GM19025 (cell line): ENCODE data around the gene EEIG1.
A peak's percentile ranks its signal among the peaks of the same experiment; 100 is the strongest.

Experiments used
- ATAC-seq: cut with Tn5 transposase; IDR thresholded peaks from one replicate; pipeline ENCODE4 v1.9.1; 2021; ENCODE audit warnings: mild to moderate bottlenecking, low read depth, moderate library complexity; ENCODE audit not compliant: unreplicated experiment

The EEIG1 gene

GRCh38 chr9:127975376-127976315 lies 5.1 kb downstream of the EEIG1 start:
- ATAC-seq: no peak

DNA sequence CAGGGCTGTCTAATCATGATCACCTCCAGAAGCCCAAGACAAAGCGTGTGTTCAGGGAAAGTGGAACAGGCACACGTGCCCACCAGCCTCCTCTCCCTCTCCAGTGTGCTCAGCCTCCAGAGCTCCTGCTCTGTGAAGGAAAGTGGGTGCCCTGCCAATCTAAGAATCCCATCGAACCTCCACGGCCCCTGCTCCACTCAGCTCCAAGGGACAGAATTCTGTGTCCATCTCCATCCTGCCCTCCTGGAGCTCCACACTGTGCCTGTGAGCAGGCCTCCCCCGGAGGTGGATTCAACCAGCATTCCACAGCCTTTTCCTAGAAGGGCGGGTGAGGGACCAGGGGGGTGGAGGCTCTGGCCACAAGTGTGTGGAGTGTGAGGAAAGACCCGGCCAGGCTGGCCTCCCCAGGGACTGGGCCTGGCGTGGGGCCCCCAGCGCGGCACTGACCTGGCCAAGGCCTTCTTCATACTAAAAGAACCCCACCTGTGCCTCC lies 6.0 kb downstream of the EEIG1 start:
- ATAC-seq: no peak

DNA sequence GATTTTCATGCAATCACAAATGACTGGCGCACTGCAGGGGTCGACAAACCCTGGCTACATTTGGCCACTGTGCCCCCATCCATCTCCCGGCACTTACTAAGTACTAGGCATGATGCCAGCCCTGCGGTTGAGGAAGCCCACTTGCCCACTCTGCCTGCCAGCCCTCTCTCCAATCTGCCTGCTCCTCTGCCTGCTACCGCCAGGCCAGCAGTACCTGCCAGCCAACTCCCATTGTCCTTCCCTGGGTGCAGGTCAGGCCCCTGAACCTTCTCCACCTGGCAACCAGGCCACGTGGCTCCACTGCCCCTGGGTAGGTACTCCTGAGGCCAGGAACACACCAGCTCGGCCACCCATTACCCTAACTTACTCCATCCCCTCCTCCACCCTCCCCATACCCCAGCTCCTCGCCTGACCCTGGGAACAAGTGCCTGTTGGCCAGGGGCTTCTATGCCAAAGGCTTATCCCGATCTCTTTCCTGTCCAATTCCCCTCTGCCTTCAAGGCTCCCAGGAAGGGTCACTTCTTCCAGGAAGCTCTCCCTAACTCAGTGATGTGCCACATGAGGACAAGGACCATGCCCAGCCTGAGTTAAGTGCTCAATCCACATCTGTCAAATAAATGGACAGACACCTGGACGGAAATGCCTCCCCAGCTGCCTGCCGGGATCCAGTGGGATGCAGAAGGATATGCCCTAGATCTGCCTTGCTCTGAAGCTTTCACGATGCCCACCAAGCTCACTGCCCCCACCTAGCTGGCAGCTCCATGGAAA lies 6.6 kb downstream of the EEIG1 start:
- no peak for ATAC-seq

DNA sequence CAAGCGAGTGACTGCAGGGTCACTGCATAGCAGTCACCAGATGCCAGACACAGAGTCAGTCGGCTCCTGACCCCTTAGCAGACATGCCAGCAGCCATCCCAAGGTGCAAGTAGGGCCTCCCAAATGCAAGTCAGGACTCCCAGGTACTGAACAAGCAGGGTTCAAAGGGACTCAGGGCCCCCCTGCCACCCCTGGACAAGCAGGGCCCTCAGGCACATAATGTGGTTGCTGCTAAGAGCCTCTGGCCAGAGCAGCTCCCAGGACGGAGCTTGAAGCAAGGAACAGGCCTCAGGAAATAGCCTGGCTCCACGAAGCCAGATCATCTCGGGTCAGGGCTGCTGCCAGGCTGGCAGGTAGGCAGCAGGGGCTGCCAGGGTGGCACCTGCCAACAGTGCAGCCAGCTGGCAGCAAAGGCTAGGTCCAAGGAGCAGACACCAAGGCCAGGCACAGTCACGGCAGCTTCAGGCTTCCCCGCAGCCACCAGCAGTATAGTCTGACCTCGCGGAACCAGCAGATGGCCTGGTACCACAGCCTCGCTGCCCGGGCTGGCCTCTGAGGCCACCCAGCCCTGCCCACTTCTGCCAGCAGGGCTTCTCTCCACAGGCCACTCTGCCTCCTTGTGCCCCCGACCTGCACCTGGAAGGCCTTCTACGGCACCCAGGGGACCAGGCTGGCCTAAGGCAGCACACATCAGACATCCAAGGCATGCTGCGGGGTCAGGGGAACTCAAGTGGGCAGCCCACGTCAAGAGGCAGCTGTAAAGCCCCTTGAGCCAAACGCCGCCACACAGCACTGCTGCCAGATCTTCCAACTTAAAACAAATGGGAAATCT lies 7.4 kb downstream of the EEIG1 start:
- no peak for ATAC-seq

DNA sequence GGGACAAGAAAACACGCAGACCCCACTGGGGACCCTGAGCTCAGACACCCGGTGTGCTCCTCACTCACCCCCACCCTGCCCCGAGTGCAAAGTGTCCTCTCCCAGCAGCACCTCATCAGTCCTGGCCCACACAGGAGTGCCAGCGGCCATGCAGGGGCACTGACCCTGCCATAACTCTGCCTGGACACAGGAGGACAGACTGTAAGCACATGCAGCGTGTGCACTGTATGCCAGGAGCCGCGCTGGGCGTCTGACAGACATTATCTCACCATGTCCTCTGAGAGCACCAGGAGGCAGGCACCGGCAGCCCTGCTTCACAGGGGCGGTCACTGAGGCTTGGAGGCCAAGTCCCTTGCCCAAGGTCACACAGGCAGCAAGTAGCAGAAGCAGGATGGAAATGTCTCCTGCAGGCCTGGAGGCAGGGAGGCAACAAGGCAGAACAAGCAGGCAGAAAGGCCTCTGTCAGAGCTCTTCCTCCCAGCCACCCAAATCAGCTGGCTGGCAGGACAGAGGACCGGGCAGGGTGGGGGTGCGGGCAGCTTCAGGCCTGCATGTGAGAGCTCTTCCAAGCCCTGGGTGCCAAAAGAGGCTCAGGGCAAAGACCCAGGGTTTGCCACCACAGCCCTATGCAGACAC lies 8.4 kb downstream of the EEIG1 start:
- no peak for ATAC-seq

DNA sequence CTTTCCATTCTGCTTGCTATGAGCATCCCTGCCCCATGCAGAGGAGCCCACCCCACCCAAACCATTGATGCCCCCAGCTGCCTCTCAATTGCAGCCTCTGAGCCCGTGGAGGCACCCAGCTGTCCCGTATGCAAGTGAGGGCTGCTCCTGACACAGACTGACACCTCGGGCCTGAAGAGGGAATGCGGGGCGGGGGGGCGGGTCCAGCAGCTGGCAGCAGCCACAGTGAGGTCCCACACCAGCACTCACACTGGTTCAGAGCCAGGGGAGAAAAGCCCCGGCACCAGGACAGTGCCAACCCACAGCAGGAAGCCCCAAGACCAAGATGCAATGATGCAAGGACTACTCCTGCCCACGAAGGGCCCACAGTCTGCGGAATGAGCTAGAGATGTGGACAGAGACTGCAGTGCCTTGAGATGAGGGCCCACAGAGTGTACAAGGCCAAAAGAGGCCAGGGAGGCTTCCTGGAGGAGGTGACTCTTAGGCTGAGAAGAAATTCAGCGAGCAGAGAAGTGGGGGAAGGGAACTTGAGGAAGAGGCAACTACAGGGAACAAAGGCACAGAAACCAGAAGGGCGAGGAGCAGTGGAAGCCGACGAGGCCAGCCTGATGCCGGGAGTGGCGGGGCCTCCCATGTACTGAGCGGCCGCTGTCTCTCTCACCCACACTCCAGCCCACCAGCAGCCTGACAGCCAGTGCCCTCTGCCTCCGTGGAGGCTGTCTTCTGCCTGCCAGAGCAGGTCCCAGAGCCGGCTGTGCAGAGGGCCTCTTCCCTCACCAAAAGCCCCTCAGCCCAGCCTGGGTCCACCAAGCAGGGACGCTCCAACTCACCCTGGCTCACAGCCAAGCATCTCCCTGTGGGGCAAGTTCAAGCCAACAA lies 9.2 kb downstream of the EEIG1 start:
- peak; percentile 12 for ATAC-seq

DNA sequence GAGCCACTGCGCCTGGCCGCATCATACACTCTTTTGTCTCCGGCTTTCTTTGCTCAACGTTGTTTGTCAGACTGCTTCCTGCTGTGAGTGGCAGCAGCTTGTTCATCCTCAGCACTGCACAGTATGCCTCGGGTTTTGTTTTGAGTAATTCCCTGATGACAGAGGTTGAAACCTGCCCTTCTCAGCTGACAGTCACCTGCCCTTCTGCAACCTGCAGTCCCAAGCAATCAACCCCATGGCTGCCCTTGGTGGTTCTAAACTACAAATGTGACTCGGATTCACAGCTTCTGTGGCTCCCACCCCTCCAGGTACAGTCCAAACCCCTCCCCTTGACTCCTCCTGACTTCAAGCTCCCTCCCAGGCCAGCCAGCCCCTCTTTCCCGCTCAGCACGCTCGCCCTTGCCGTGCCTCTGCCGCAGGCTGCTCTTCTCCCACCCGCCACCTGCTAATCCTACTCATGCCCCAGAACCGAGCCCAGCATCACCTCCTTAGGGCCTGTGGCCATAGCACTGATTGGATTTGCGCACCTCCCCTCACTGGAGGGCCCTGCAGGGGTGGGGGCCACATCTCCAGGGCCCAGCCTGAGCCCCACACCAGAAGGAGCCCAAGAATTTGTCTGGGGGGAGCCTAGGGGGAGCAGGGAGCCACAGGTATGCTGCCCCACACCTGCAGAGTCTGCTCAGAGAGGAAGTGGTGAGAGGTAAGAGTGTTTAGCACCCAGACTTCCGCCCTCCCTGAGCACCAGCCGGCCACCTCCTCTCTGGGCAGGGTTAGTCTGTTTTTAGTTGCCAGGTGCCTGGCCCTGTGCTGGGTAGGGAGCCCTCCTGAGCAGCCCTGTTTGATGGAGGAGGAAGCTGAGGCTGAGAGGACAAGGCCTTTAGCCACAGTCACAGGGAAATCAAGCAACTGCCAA lies 10.1 kb downstream of the EEIG1 start:
- peak; percentile 67 for ATAC-seq

DNA sequence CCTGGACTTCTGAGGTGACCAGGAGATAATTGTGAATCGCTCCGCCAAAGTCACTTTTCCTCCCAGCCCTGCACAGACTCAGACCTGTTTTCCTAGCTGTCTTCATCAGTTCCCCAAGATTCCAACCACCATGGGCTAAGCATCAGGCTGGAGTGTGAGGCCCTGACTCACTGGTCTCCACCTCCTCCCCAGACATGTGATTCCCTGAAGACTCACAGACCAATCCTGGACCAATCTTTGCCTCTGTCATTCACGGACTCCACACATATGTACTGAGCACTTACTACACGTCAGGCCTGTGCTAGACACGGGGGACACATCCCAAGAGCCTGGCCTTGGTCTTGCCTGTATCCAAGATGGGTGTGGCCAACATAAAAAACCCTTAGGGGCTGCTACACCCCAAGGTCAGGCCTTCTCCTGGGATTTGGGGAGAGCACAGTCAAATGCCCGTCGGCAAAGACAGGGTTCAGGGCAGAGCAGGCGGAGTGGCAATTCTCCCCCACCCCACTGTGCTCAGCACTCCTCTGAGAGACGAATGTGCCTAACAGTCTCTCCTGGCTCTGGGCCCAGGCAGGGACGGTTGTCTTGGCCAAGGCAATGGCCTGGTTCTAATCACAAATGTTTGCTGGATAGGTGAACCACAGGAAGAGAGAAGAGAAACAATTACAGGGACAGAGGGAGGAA lies 11.9 kb downstream of the EEIG1 start:
- no peak for ATAC-seq

DNA sequence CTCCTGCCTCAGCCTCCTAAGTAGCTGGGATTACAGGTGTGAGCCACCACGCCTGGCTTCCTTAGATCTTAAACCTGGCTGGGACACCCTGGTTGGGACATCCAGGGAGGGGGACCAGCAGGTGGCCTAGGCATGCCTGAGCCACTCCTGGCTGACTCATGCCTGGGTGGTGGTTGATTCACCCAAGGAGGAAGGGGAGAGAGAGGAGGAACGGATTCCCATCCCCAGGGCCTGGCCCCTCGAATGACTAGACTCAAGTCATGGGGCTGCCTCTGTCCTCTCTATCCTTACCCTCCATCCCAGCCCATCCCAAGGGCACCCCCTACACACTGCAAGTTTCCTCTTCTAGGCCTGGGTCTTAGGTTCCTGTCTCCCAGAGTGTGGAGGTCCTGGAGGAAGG lies 12.7 kb downstream of the EEIG1 start:
- no peak for ATAC-seq

GRCh38 chr9:127967151-127967809 lies 13.5 kb downstream of the EEIG1 start:
- no peak for ATAC-seq

GRCh38 chr9:127966416-127967150 lies 14.2 kb downstream of the EEIG1 start:
- no peak for ATAC-seq

- ATAC-seq: no peak
These were observed 14.8 kb downstream of the EEIG1 start for GRCh38 chr9:127965953-127966352.

DNA sequence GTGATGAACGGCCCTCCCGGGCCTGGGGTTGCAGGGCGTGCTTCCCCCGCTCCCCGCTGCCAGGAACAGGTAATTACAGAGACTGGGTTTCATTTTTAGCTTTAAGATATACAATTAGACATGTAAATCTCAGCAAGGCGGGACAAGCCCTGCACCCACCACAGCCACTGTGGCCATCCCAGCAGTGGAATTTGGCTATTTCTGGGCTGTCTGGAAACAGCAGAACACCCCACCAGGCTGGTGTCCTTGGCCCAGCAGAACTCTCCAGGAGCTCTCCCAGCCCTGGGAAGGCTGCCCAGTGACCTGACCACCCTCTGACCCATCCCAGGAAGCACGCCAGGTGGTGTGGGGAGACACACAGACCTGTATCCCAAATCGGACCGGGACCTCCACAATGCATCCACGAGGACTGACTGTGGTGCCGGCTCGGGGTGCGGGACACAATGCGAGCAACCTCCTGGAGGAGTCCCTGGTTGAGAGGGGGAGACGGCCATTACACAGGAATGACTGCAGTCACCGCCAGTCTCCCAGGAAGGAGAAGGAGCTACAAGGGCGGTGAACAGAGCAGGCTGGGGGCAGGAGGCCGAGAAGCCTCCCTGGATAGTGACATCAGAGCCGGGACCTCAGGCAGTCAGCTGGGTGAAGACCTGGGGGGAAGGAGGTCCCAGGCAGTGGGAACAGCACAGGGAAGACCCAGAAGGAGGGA lies 17.3 kb downstream of the EEIG1 start:
- no peak for ATAC-seq

- ATAC-seq: no peak
These were observed 17.8 kb downstream of the EEIG1 start for GRCh38 chr9:127963041-127963358.

- no peak for ATAC-seq
These were observed 18.5 kb downstream of the EEIG1 start for GRCh38 chr9:127962278-127962677.

DNA sequence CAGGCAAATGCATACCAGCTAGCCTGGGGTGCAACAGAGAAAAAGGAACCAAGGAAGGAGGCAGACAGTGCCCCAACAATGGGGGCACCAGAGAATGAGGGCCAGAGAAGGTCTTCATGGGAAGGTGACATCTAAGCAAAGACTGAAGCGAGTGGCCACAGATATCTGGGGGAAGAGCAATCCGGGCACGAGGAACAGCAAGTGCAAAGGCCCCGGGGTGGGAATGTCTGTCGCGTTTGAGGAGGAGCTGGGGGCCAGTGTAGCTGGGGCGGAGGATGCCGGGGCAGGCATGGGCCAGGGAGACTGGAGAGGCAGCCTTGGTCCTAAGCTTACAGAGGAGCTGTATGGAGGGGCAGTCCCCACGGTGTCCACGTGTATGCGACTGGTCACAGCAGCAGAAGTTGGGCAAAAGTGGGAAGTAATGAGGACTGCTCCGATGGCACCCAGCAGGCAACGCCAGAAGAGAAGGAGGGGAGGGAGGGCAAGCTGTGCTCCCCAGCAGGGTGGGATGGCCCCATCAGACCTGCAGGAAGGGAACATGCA lies 19.1 kb downstream of the EEIG1 start:
- ATAC-seq: no peak
